IMR-90 (cell line): Measurements from ENCODE around the gene SLC25A12. TPM values are rescaled to one million over a fixed set of nuclear protein-coding genes. Genes with fewer than 3 reads are reported as not detected.
"Not testable (repeated sequence)": the region's sequence is repeated elsewhere in the genome, so short reads cannot be mapped to it uniquely, and the experiment has no call there.

Experiments used
- ATAC-seq: fragments of 200-7000 bp; cut with Tn5 transposase; 2 replicates; pipeline ENCODE4 v1.9.1; 2020; ENCODE audit warnings: low read depth, mild to moderate bottlenecking, moderate library complexity
- BruUV-seq: library from RNA; stranded (reverse); fragments of 400-500 nt; replicated peaks from 2 replicates; lab custom pipeline; 2021; lab: Mats Ljungman, UMichigan
- CTCF ChIA-PET: fragments of 300-600 bp; formaldehyde crosslinking; extraction: SDS; loops from one replicate; lab custom pipeline; 2021; ENCODE audit warnings: antibody characterized with exemption; lab: Yijun Ruan, JAX
- POLR2A ChIA-PET: fragments of 300-600 bp; sonication (Branson Sonifier 250); formaldehyde crosslinking; loops from one replicate; lab custom pipeline; 2022; ENCODE audit warnings: antibody characterized with exemption; ENCODE audit not compliant: unreplicated experiment; lab: Charles Lee
- DNase-seq: peaks from one replicate; pipeline ENCODE4 v3.0.0; 2013
- H2AFZ ChIP-seq: replicated peaks from 2 replicates; pipeline ENCODE3; 2013; ENCODE audit warnings: low read length, mild to moderate bottlenecking; ENCODE audit not compliant: poor library complexity
- H2AK5ac ChIP-seq: 2 replicates; pipeline ENCODE4 v1.6.1; 2013; ENCODE audit warnings: low read depth, low read length, inconsistent platforms
- H2AK9ac ChIP-seq: replicated peaks from 2 replicates; pipeline ENCODE3; 2013; ENCODE audit warnings: mild to moderate bottlenecking, low read depth, low read length, moderate library complexity; ENCODE audit not compliant: poor library complexity
- H2BK120ac ChIP-seq: 2 replicates; pipeline ENCODE4 v1.6.1; 2013; ENCODE audit warnings: low read depth, low read length, inconsistent platforms
- H2BK15ac ChIP-seq: 3 replicates; pipeline ENCODE4 v1.6.1; 2013; ENCODE audit warnings: low read depth, low read length, inconsistent platforms
- H2BK20ac ChIP-seq: 2 replicates; pipeline ENCODE4 v1.6.1; 2013; ENCODE audit warnings: low read depth, mild to moderate bottlenecking, inconsistent platforms, low read length, moderate library complexity
- H2BK5ac ChIP-seq: 2 replicates; pipeline ENCODE4 v1.6.1; 2013; ENCODE audit warnings: mild to moderate bottlenecking, low read depth, low read length, inconsistent platforms; ENCODE audit not compliant: poor library complexity, severe bottlenecking
- H3K14ac ChIP-seq: replicated peaks from 2 replicates; pipeline ENCODE4 v1.6.1; 2013; ENCODE audit warnings: low read depth, low read length, inconsistent platforms
- H3K18ac ChIP-seq: 2 replicates; pipeline ENCODE4 v1.6.1; 2013; ENCODE audit warnings: low read depth, low read length, control low read depth
- H3K23ac ChIP-seq: 2 replicates; pipeline ENCODE4 v1.6.1; 2013; ENCODE audit warnings: low read depth, low read length, inconsistent platforms
- H3K27ac ChIP-seq: 2 replicates; pipeline ENCODE4 v1.5.1; 2013; ENCODE audit warnings: mild to moderate bottlenecking, control low read depth, low read length; ENCODE audit not compliant: insufficient read depth
- H3K27me3 ChIP-seq: 2 replicates; pipeline ENCODE4 v1.6.1; 2013; ENCODE audit warnings: low read length; ENCODE audit not compliant: control insufficient read depth, insufficient read depth
- H3K36me3 ChIP-seq: 2 replicates; pipeline ENCODE4 v1.6.1; 2013; ENCODE audit warnings: low read length, mixed read lengths; ENCODE audit not compliant: control insufficient read depth, insufficient read depth
- H3K4ac ChIP-seq: 2 replicates; pipeline ENCODE4 v1.6.1; 2013; ENCODE audit warnings: low read depth, low read length, inconsistent platforms
- H3K4me1 ChIP-seq: 2 replicates; pipeline ENCODE4 v1.6.1; 2013; ENCODE audit warnings: low read length, mixed read lengths; ENCODE audit not compliant: control insufficient read depth, insufficient read depth
- H3K4me2 ChIP-seq: 2 replicates; pipeline ENCODE4 v1.6.1; 2013; ENCODE audit warnings: low read depth, mild to moderate bottlenecking, control low read depth, low read length, moderate library complexity
- H3K4me3 ChIP-seq: 2 replicates; pipeline ENCODE4 v1.5.1; 2013; ENCODE audit warnings: low read depth, mild to moderate bottlenecking, control low read depth, low read length, moderate library complexity; ENCODE audit not compliant: insufficient read depth
- H3K56ac ChIP-seq: 2 replicates; pipeline ENCODE4 v1.6.1; 2013; ENCODE audit warnings: low read length, inconsistent platforms; ENCODE audit not compliant: insufficient read depth; ENCODE audit errors: extremely low read depth
- H3K79me1 ChIP-seq, 2 experiments: 2 replicates each; pipeline ENCODE4 v1.6.1; 2013; ENCODE audit warnings: low read length in 2 of 2, inconsistent platforms in 1 of 2, low read depth in 1 of 2
- H3K9ac ChIP-seq: 2 replicates; pipeline ENCODE4 v1.6.1; 2013; ENCODE audit warnings: low read depth, low read length, control low read depth
- H3K9me1 ChIP-seq: 2 replicates; pipeline ENCODE4 v1.6.1; 2013; ENCODE audit warnings: low read length, inconsistent platforms; ENCODE audit not compliant: insufficient read depth
- H3K9me3 ChIP-seq: 2 replicates; pipeline ENCODE4 v1.6.1; 2013; ENCODE audit warnings: low read length; ENCODE audit not compliant: control insufficient read depth, insufficient read depth
- H4K20me1 ChIP-seq: 2 replicates; pipeline ENCODE4 v1.6.1; 2013; ENCODE audit warnings: low read length, inconsistent platforms; ENCODE audit not compliant: insufficient read depth
- H4K5ac ChIP-seq: 2 replicates; pipeline ENCODE4 v1.6.1; 2013; ENCODE audit warnings: mild to moderate bottlenecking, low read depth, low read length, control low read depth
- H4K8ac ChIP-seq, 2 experiments: 2 replicates each; pipeline ENCODE4 v1.6.1; 2013; ENCODE audit warnings: low read depth in 2 of 2, low read length in 2 of 2, control low read depth in 1 of 2, inconsistent platforms in 1 of 2
- H4K91ac ChIP-seq: 2 replicates; pipeline ENCODE4 v1.6.1; 2013; ENCODE audit warnings: low read depth, low read length, inconsistent platforms; ENCODE audit not compliant: insufficient read depth
- WGBS, 2 experiments: methylation state at CpG; one replicate each; pipeline versions ENCODE4 v1.1.5 to v1.1.7; 2013; ENCODE audit warnings: missing lambda C conversion rate in 2 of 2; ENCODE audit not compliant: insufficient read length in 1 of 2; ENCODE audit errors: extremely low coverage in 2 of 2; 5-methylcytosine and 5-hydroxymethylcytosine counted together
- dilution Hi-C: fragments of 300-500 bp; cut with HindIII; formaldehyde crosslinking; loops from one replicate; pipeline ENCODE4 v1.14.3; 2018; ENCODE audit warnings: low sequenced_read_pairs; ENCODE audit not compliant: unreplicated experiment
- in situ Hi-C: fragments of 300-500 bp; cut with MboI; formaldehyde crosslinking; loops from 3 replicates; pipeline ENCODE4 v1.14.3; 2019; ENCODE audit warnings: low sequenced_read_pairs, inconsistent platforms, mixed read lengths
- intact Hi-C: fragments of 100-400 bp; cut with micrococcal nuclease; formaldehyde crosslinking; loops from 2 replicates; pipeline ENCODE4 v1.10.0; 2022
- polyA plus RNA-seq, 3 experiments: library from polyadenylated mRNA; depleted of rRNA; stranded (reverse); fragments of >200 nt; gene quantifications; 2 replicates each; pipeline ENCODE4 v1.2.3, GENCODE V29; 2012; ENCODE audit warnings: low replicate concordance in 1 of 3
- total RNA-seq: library from RNA; depleted of rRNA; stranded (reverse); fragments of >200 nt; gene quantifications from 2 replicates; pipeline ENCODE4 v1.2.3, GENCODE V29; 2012

Gene SLC25A12
- total and polyA plus RNA-seq, 2 of the 4 experiments (the other 2 are of a cell fraction): 16.3 to 17.6 TPM

DNA sequence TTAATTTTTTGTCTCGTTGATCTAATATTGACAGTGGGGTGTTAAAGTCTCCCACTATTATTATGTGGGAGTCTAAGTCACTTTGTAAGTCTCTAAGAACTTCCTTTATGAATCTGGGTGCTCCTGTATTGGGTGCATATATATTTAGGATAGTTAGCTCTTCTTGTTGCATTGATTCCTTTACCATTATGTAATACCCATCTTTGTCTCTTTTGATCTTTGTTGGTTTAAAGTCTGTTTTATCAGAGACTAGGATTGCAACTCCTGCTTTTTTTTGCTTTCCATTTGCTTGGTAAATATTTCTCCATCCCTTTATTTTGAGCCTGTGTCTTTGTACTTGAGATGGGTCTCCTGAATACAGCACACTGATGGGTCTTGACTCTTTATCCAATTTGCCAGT, 135.3 kb downstream of the SLC25A12 start:
- no CpG with 5 or more reads among the region's 1 CpG for WGBS, 2 experiments
- in situ Hi-C loops, H4K91ac ChIP-seq, H4K20me1 ChIP-seq, POLR2A ChIA-PET, H3K18ac ChIP-seq, H3K4me2 ChIP-seq, H3K4ac ChIP-seq, H4K5ac ChIP-seq, H3K9me3 ChIP-seq, H3K9ac ChIP-seq, dilution Hi-C loops, H3K9me1 ChIP-seq, H3K36me3 ChIP-seq, H3K27me3 ChIP-seq, H2AFZ ChIP-seq, BruUV-seq, intact Hi-C loops, H2BK120ac ChIP-seq, CTCF ChIA-PET, H3K4me3 ChIP-seq, H3K4me1 ChIP-seq, H2BK20ac ChIP-seq, H3K56ac ChIP-seq, H3K23ac ChIP-seq, DNase-seq, H2BK5ac ChIP-seq, H3K14ac ChIP-seq, H4K8ac ChIP-seq, H2BK15ac ChIP-seq, H3K79me1 ChIP-seq, ATAC-seq, H2AK9ac ChIP-seq, H3K27ac ChIP-seq, H2AK5ac ChIP-seq: not testable (repeated sequence)
